T47D (cell line): ENCODE results near the gene NAT8L.
"Not testable (repeated sequence)": the region's sequence is repeated elsewhere in the genome, so short reads cannot be mapped to it uniquely, and the experiment has no call there.

Source experiments
- DNase-seq, 2 experiments: peaks; one replicate each; pipeline versions ENCODE4 v3.0.0 to v3.0.0-alpha.2; 2011 to 2012; ENCODE audit warnings: low read depth in 1 of 2, low spot score in 1 of 2
- JUND ChIP-seq: IDR thresholded peaks from 2 replicates; pipeline ENCODE4 v1.6.1; 2012; ENCODE audit warnings: low read depth
- in situ Hi-C: cut with HindIII; loops from 2 replicates; pipeline ENCODE4 v1.10.0; 2016; ENCODE audit warnings: low sequenced_read_pairs, low pct_unique_long_range_greater_than_20kb

The NAT8L gene

GRCh38 chr4:2059046-2059725 is at the start of gene NAT8L:
Gene NAT8L (plus strand): TSS chr4:2059327. CDS start chr4:2059512, 185 bp downstream.
- no peak for TF ChIP-seq JUND
- in situ Hi-C loops, result no loop called here
- peak; percentile 32 to 68 for DNase-seq

GRCh38 chr4:2009651-2010233 is 49.4 kb upstream of the NAT8L start:
- in situ Hi-C loops, result no loop called here
- DNase-seq, result peak; percentile 68 to 83
- no peak for TF ChIP-seq JUND

- no peak for DNase-seq
- in situ Hi-C loops, result no loop called here
- TF ChIP-seq JUND, result no peak
Observed at GRCh38 chr4:2011583-2011982, 47.5 kb upstream of the NAT8L start.

- in situ Hi-C loops, result no loop called here
- TF ChIP-seq JUND, result no peak
- no peak for DNase-seq
Observed at GRCh38 chr4:2015008-2015407, 44.1 kb upstream of the NAT8L start.

- DNase-seq, in situ Hi-C loops: not testable (repeated sequence)
Observed at GRCh38 chr4:2021358-2022018, 37.6 kb upstream of the NAT8L start.

GRCh38 chr4:2024683-2025082 is 34.4 kb upstream of the NAT8L start:
- in situ Hi-C loops, result no loop called here
- TF ChIP-seq JUND, result no peak
- no peak for DNase-seq

GRCh38 chr4:2025817-2026216 is 33.3 kb upstream of the NAT8L start:
- in situ Hi-C loops, result no loop called here
- no peak for DNase-seq
- TF ChIP-seq JUND, result no peak

- DNase-seq, in situ Hi-C loops: not testable (repeated sequence)
Observed at GRCh38 chr4:2027120-2027519, 32.0 kb upstream of the NAT8L start.

GRCh38 chr4:2031161-2031560 is 28.0 kb upstream of the NAT8L start:
- in situ Hi-C loops, DNase-seq: not testable (repeated sequence)

- no peak for DNase-seq
- TF ChIP-seq JUND, result no peak
- in situ Hi-C loops, result no loop called here
Observed at GRCh38 chr4:2036327-2036726, 22.8 kb upstream of the NAT8L start.

- no peak for DNase-seq
- no peak for TF ChIP-seq JUND
- in situ Hi-C loops, result no loop called here
Observed at GRCh38 chr4:2036866-2037265, 22.3 kb upstream of the NAT8L start.

GRCh38 chr4:2040391-2041238 is 18.5 kb upstream of the NAT8L start:
- no peak for TF ChIP-seq JUND
- no peak for DNase-seq
- in situ Hi-C loops, result no loop called here
